WTC11 (cell line): ENCODE results near the gene PNLDC1. TPM values are rescaled to one million over a fixed set of nuclear protein-coding genes. Genes with fewer than 3 reads are reported as not detected.

Experiments
- ATAC-seq: fragments of 200-7000 bp; cut with Tn5 transposase; 2 replicates; pipeline ENCODE4 v1.10.0; 2021; ENCODE audit warnings: mild to moderate bottlenecking, moderate library complexity
- CTCF ChIA-PET: fragments of 300-600 bp; sonication (Branson Sonifier 250); formaldehyde crosslinking; loops from one replicate; lab custom pipeline; 2021; ENCODE audit warnings: antibody characterized with exemption; lab: Charles Lee
- POLR2A ChIA-PET: fragments of 350-600 bp; sonication (Branson Sonifier 250); formaldehyde crosslinking; loops from one replicate; lab custom pipeline; 2021; ENCODE audit warnings: antibody characterized with exemption; lab: Charles Lee
- DNase-seq: peaks from one replicate; pipeline ENCODE4 v3.0.0; 2021; ENCODE audit warnings: low spot score
- H3K27ac Mint-ChIP-seq: 2 replicates; pipeline ENCODE4 v1.8.0; 2021; ENCODE audit warnings: mixed read lengths
- H3K27me3 Mint-ChIP-seq: 2 replicates; pipeline ENCODE4 v1.8.0; 2021; ENCODE audit warnings: low read depth, mild to moderate bottlenecking, moderate library complexity, mixed read lengths
- H3K36me3 Mint-ChIP-seq: 2 replicates; pipeline ENCODE4 v1.8.0; 2021; ENCODE audit warnings: mixed read lengths
- H3K4me1 Mint-ChIP-seq: 2 replicates; pipeline ENCODE4 v1.8.0; 2022; ENCODE audit warnings: mixed read lengths
- H3K4me3 Mint-ChIP-seq: 2 replicates; pipeline ENCODE4 v1.8.0; 2021; ENCODE audit warnings: mild to moderate bottlenecking, moderate library complexity, mixed read lengths
- H3K9me3 Mint-ChIP-seq: 2 replicates; pipeline ENCODE4 v1.8.0; 2021; ENCODE audit warnings: mixed read lengths
- ATF6 ChIP-seq: sonication (generic); formaldehyde crosslinking; IDR thresholded peaks from 2 replicates; pipeline ENCODE4 v1.8.1; 2023; ENCODE audit warnings: mild to moderate bottlenecking, missing genetic modification reagents
- EMX1 ChIP-seq: fragments of 250-450 bp; sonication (Bioruptor Pico); IDR thresholded peaks from 2 replicates; pipeline ENCODE4 v1.8.0; 2021; ENCODE audit warnings: mild to moderate bottlenecking
- GTF2I ChIP-seq: fragments of 250-450 bp; sonication (Bioruptor Pico); conservative IDR thresholded peaks from 2 replicates; pipeline ENCODE4 v1.4.0; 2021; ENCODE audit warnings: mild to moderate bottlenecking
- MLX ChIP-seq: sonication (generic); formaldehyde crosslinking; IDR thresholded peaks from 2 replicates; pipeline ENCODE4 v1.8.1; 2023; ENCODE audit warnings: mild to moderate bottlenecking, missing genetic modification reagents, moderate library complexity
- NFATC4 ChIP-seq: fragments of 250-450 bp; sonication (Bioruptor Pico); IDR thresholded peaks from 2 replicates; pipeline ENCODE4 v1.9.0; 2021; ENCODE audit warnings: mild to moderate bottlenecking
- NFE2L1 ChIP-seq: sonication (generic); formaldehyde crosslinking; IDR thresholded peaks from 2 replicates; pipeline ENCODE4 v1.8.1; 2023; ENCODE audit warnings: missing genetic modification reagents
- NR1H2 ChIP-seq: sonication (generic); formaldehyde crosslinking; IDR thresholded peaks from 2 replicates; pipeline ENCODE4 v1.9.0; 2021; ENCODE audit warnings: mild to moderate bottlenecking, moderate library complexity, missing genetic modification reagents
- NR3C1 ChIP-seq: sonication (generic); formaldehyde crosslinking; conservative IDR thresholded peaks from 2 replicates; pipeline ENCODE4 v1.8.1; 2023; ENCODE audit warnings: low read depth, mild to moderate bottlenecking, missing genetic modification reagents
- OVOL2 ChIP-seq: fragments of 250-450 bp; sonication (Bioruptor Pico); IDR thresholded peaks from 2 replicates; pipeline ENCODE4 v1.9.0; 2021; ENCODE audit warnings: mild to moderate bottlenecking, borderline replicate concordance
- PREB ChIP-seq: sonication (generic); formaldehyde crosslinking; IDR thresholded peaks from 2 replicates; pipeline ENCODE4 v1.8.1; 2022; ENCODE audit warnings: mild to moderate bottlenecking, missing genetic modification reagents, moderate library complexity, borderline replicate concordance
- PRRX2 ChIP-seq: fragments of 250-450 bp; sonication (Bioruptor Pico); IDR thresholded peaks from 2 replicates; pipeline ENCODE4 v1.8.0; 2021; ENCODE audit warnings: mild to moderate bottlenecking
- RELA ChIP-seq: sonication (generic); formaldehyde crosslinking; IDR thresholded peaks from 2 replicates; pipeline ENCODE4 v1.8.1; 2022; ENCODE audit warnings: missing genetic modification reagents, mild to moderate bottlenecking, borderline replicate concordance
- USF1 ChIP-seq: sonication (generic); formaldehyde crosslinking; IDR thresholded peaks from 2 replicates; pipeline ENCODE4 v1.8.0; 2022; ENCODE audit warnings: mild to moderate bottlenecking, missing genetic modification reagents
- ZNF121 ChIP-seq: sonication (generic); formaldehyde crosslinking; IDR thresholded peaks from 2 replicates; pipeline ENCODE4 v1.8.0; 2023; ENCODE audit warnings: missing genetic modification reagents
- ZNF138 ChIP-seq: sonication (generic); formaldehyde crosslinking; conservative IDR thresholded peaks from 2 replicates; pipeline ENCODE4 v1.8.1; 2022; ENCODE audit warnings: mild to moderate bottlenecking, moderate library complexity, missing genetic modification reagents
- ZNF281 ChIP-seq: sonication (generic); formaldehyde crosslinking; IDR thresholded peaks from 2 replicates; pipeline ENCODE4 v1.8.0; 2023; ENCODE audit warnings: mild to moderate bottlenecking, missing genetic modification reagents
- ZNF317 ChIP-seq: sonication (generic); formaldehyde crosslinking; IDR thresholded peaks from 2 replicates; pipeline ENCODE4 v1.8.1; 2023; ENCODE audit warnings: low read depth, mild to moderate bottlenecking, moderate library complexity, missing genetic modification reagents, borderline replicate concordance
- total RNA-seq: library from RNA; stranded (reverse); gene quantifications from 3 replicates; pipeline ENCODE4 v1.2.3, GENCODE V29; 2021

Gene PNLDC1
- total RNA-seq, 1 experiment from 2014 or later = 0.39 TPM

GRCh38 chr6:159753081-159753872 lies 46.8 kb upstream of the PNLDC1 start:
- ATAC-seq = no peak
- POLR2A ChIA-PET = interaction anchor here (0.7 kb wide), 1 partner anchor 61 kb away, joined by 3 read pairs; no protein-coding TSS in a partner anchor

More at GRCh38 chr6:159753081-159753872, 46.8 kb upstream of the PNLDC1 start:
- Mint-ChIP-seq H3K27me3 (no peaks in the 10 kb centered on the region), H3K9me3 (no peaks in the 10 kb centered on the region), H3K36me3 (peaks cover 83% of the 10 kb centered on the region)
- no peak for TF ChIP-seq PRRX2 (CRISPR knock-in tag)
- TF ChIP-seq ATF6 (CRISPR knock-in tag) = no peak
- no peak for TF ChIP-seq ZNF121 (CRISPR knock-in tag)
- TF ChIP-seq NFE2L1 (CRISPR knock-in tag) = no peak
- no peak for TF ChIP-seq ZNF138 (CRISPR knock-in tag)
- no peak for TF ChIP-seq RELA (CRISPR knock-in tag)
- no peak for TF ChIP-seq NR3C1 (CRISPR knock-in tag)
- TF ChIP-seq PREB = no peak
- no peak for TF ChIP-seq NR1H2 (CRISPR knock-in tag)
- no peak for TF ChIP-seq OVOL2
- no peak for TF ChIP-seq USF1
- TF ChIP-seq NFATC4 (CRISPR knock-in tag) = no peak
- no peak for TF ChIP-seq GTF2I (CRISPR knock-in tag)
- TF ChIP-seq ZNF317 = no peak
- TF ChIP-seq EMX1 (CRISPR knock-in tag) = no peak
- no peak for TF ChIP-seq MLX (CRISPR knock-in tag)
- no peak for TF ChIP-seq ZNF281 (CRISPR knock-in tag)
- TF ChIP-seq, all 79 proteins: peak for 0
- Mint-ChIP-seq H3K4me3 (no peak overlapping the region), H3K4me1 (no peaks in the 10 kb centered on the region; the same call in 1 of the 2 replicates), H3K27ac (peak overlapping the region; percentile 60; the same call in 1 of the 2 replicates)
- CTCF ChIA-PET = no interaction called here
- no peak for DNase-seq
